Tibial nerve (tissue), 4 donors: Measurements from ENCODE around the gene SULT1A4. TPM values are rescaled to one million over a fixed set of nuclear protein-coding genes. Genes with fewer than 3 reads are reported as not detected.
"Not testable (repeated sequence)": the region's sequence is repeated elsewhere in the genome, so short reads cannot be mapped to it uniquely, and the experiment has no call there.

Experiments
- DNase-seq, 2 donors: peaks; one replicate each; pipeline ENCODE4 v3.0.0-alpha.2; 2019; ENCODE audit warnings: low spot score in 2 of 2
- H3K27ac ChIP-seq, 4 donors: fragments of 200-600 bp; sonication (generic) in 3 of 4; one replicate each; pipeline ENCODE4 v1.5.1; 2017 to 2019; ENCODE audit warnings: mild to moderate bottlenecking in 1 of 4
- H3K27me3 ChIP-seq, 2 donors: fragments of 200-600 bp; sonication (generic) in 1 of 2; one replicate each; pipeline versions ENCODE4 v1.5.1 to v1.6.0; 2017 to 2019
- H3K36me3 ChIP-seq, 3 donors: fragments of 200-600 bp; sonication (generic); one replicate each; pipeline ENCODE4 v1.5.1; 2018 to 2019
- H3K4me1 ChIP-seq, 4 donors: fragments of 200-600 bp; sonication (generic) in 3 of 4; one replicate each; pipeline ENCODE4 v1.5.1; 2017 to 2019
- H3K4me3 ChIP-seq, 4 donors: fragments of 200-600 bp; sonication (generic) in 3 of 4; one replicate each; pipeline ENCODE4 v1.5.1; 2017 to 2019; ENCODE audit warnings: mild to moderate bottlenecking in 1 of 4, moderate library complexity in 1 of 4
- H3K9me3 ChIP-seq, 4 donors: fragments of 200-600 bp; sonication (generic) in 3 of 4; one replicate each; pipeline ENCODE4 v1.5.1; 2017 to 2019
- WGBS, 2 donors: methylation state at CpG; one replicate each; pipeline ENCODE4 v1.1.5; 2018; 5-methylcytosine and 5-hydroxymethylcytosine counted together
- small RNA-seq: library from RNA; depleted of rRNA; stranded (forward); fragments of <200 nt; gene quantifications from one replicate; pipeline ENCODE3, GENCODE V24; 2016
- total RNA-seq, 4 donors: library from RNA; depleted of rRNA; stranded (reverse); fragments of >200 nt; gene quantifications; one replicate each; pipeline ENCODE4 v1.1.0, GENCODE V29; 2016

SULT1A4 gene
- total RNA-seq, 4 donors from 2014 or later, result 3.5 to 14.4 (median 9.9) TPM

DNA sequence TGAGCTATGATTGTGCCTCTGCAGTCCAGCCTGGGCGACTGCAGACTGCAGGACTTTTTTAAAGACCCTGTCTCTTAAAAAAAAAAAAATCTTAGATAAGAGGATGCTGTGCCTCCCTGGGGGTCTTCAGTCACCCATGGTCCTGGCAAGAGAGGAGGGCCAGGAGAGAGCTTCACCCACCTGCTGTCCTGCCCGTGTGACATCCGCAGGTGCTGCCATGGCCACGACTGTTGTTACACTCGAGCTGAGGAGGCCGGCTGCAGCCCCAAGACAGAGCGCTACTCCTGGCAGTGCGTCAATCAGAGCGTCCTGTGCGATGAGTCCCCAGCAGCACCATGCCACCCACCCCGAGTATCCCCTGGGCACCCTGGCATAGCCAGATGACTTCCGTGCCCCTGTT, 22.6 kb downstream of the SULT1A4 start:
- not testable (repeated sequence) for H3K9me3 ChIP-seq, H3K4me3 ChIP-seq, H3K27me3 ChIP-seq, H3K27ac ChIP-seq, H3K4me1 ChIP-seq, H3K36me3 ChIP-seq, DNase-seq
- 82 to 84% methylated on average over 6 to 7 of the region's 12 CpGs for WGBS, 2 donors

DNA sequence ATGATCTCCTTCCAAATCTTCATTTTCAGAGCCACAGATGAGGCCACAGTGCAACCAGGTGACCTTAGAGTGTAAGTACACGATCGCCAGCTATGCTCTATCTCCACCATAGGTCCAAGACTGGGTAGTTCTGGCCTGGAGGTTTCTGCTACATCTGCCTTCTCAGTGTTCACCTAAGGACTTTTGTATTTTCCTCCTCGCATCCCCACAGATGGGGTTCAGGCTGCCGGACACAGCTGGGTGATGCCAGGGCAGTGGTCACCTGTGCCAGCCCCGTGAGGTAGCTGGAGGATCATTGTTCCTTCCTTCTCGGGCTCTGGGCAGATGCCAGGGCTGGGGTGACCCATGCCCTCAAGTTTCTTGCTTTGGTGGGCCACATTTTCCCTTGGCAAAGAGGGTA, 46.6 kb downstream of the SULT1A4 start, which contains the start of gene NPIPB12:
Gene NPIPB12 (minus strand): TSS at position 101 of the 400 bp plus-strand sequence.
- not testable (repeated sequence) for DNase-seq, H3K4me1 ChIP-seq, H3K36me3 ChIP-seq, H3K4me3 ChIP-seq, H3K27me3 ChIP-seq, H3K27ac ChIP-seq, H3K9me3 ChIP-seq
- WGBS, 2 donors, result no CpG with 5 or more reads among the region's 6 CpGs

Small RNAs within 50 kb of the gene (small RNA-seq; reads per million reads assigned to genes)
- gene AC133555.2, result not detected

Other genes starting within 250 kb of the SULT1A4 start
- 1 to 10 TPM in 3 of 4 donors, under 1 TPM in 1; 0.44 to 5.7 (median 1.3) TPM for gene NPIPB11, start 53.2 kb upstream of the SULT1A4 start, total RNA-seq
- 10 to 100 TPM; 14.2 to 30.3 (median 22.1) TPM for gene BOLA2, start 5.6 kb upstream of the SULT1A4 start, total RNA-seq
- gene SLX1B, start 5.4 kb upstream of the SULT1A4 start, total RNA-seq, result 10 to 100 TPM in 3 of 4 donors, 1 to 10 TPM in 1; 9.3 to 34.5 (median 16.1) TPM
- 100 to 1,000 TPM in 3 of 4 donors, 10 to 100 TPM in 1; 62.6 to 164 (median 107) TPM for gene NPIPB12, start 46.5 kb downstream of the SULT1A4 start, total RNA-seq
- gene SPN, start 203.3 kb downstream of the SULT1A4 start, total RNA-seq, result 1 to 10 TPM; 1.1 to 1.5 (median 1.3) TPM
- 10 to 100 TPM; 15.3 to 50.4 (median 38.5) TPM for gene QPRT, start 219.3 kb downstream of the SULT1A4 start, total RNA-seq